Panc1 (cell line): Measurements from ENCODE around the gene TNFRSF21. TPM values are rescaled to one million over a fixed set of nuclear protein-coding genes. Genes with fewer than 3 reads are reported as not detected.

Experiments
- ATAC-seq: fragments of 200-7000 bp; cut with Tn5 transposase; 2 replicates; pipeline ENCODE4 v1.9.1; 2020; ENCODE audit warnings: mild to moderate bottlenecking, moderate library complexity
- BruUV-seq: library from RNA; stranded (reverse); fragments of 400-500 nt; replicated peaks from 2 replicates; lab custom pipeline; 2021; lab: Mats Ljungman, UMichigan
- CTCF ChIA-PET: fragments of 300-600 bp; sonication (Branson Sonifier 250); formaldehyde crosslinking; loops from one replicate; lab custom pipeline; 2022; ENCODE audit warnings: antibody characterized with exemption; lab: Charles Lee
- POLR2A ChIA-PET: fragments of 300-600 bp; sonication (Branson Sonifier 250); formaldehyde crosslinking; loops from one replicate; lab custom pipeline; 2022; ENCODE audit warnings: antibody characterized with exemption; lab: Charles Lee
- DNase-seq: peaks from one replicate; pipeline ENCODE4 v3.0.0-alpha.2; 2010; ENCODE audit warnings: low read depth, low spot score
- H3K27ac ChIP-seq: 2 replicates; pipeline ENCODE4 v1.5.1; 2011; ENCODE audit warnings: mild to moderate bottlenecking, low read length, inconsistent platforms
- H3K27me3 ChIP-seq: fragments of 200-500 bp; sonication (Bioruptor generic); 2 replicates; pipeline ENCODE4 v1.6.0; 2014; ENCODE audit warnings: low read length, inconsistent platforms; ENCODE audit not compliant: control insufficient read depth, insufficient read depth
- H3K36me3 ChIP-seq: fragments of 200-500 bp; sonication (Bioruptor generic); 2 replicates; pipeline ENCODE4 v1.5.1; 2014; ENCODE audit warnings: inconsistent platforms, mild to moderate bottlenecking, low read length, moderate library complexity; ENCODE audit not compliant: control insufficient read depth, insufficient read depth
- H3K4me1 ChIP-seq: 2 replicates; pipeline ENCODE4 v1.5.1; 2011; ENCODE audit warnings: inconsistent platforms, mild to moderate bottlenecking, low read length, moderate library complexity; ENCODE audit not compliant: control insufficient read depth, insufficient read depth
- H3K4me3 ChIP-seq, 2 experiments: 2 replicates each; pipeline ENCODE4 v1.5.1; 2011 to 2012; ENCODE audit warnings: low read depth in 2 of 2, low read length in 2 of 2, mild to moderate bottlenecking in 2 of 2, inconsistent platforms in 1 of 2, moderate library complexity in 1 of 2
- H3K9me3 ChIP-seq: fragments of 200-500 bp; sonication (Bioruptor generic); 2 replicates; pipeline ENCODE4 v1.5.1; 2014; ENCODE audit warnings: low read depth, mild to moderate bottlenecking, inconsistent platforms, low read length, moderate library complexity; ENCODE audit not compliant: control insufficient read depth, insufficient read depth
- POLR2AphosphoS5 ChIP-seq: IDR thresholded peaks from 2 replicates; pipeline ENCODE4 v1.6.1; 2012; ENCODE audit warnings: mild to moderate bottlenecking, low read depth, low read length, moderate library complexity
- REST ChIP-seq, 2 experiments: IDR thresholded peaks; 2 replicates each; pipeline ENCODE4 v1.6.1; 2011 to 2012; ENCODE audit warnings: low read depth in 2 of 2, control low read depth in 1 of 2, low read length in 1 of 2, mild to moderate bottlenecking in 1 of 2, moderate library complexity in 1 of 2; ENCODE audit not compliant: insufficient read depth in 1 of 2
- SIN3A ChIP-seq: IDR thresholded peaks from 2 replicates; pipeline ENCODE4 v1.6.1; 2012; ENCODE audit warnings: low read depth, mild to moderate bottlenecking, low read length, moderate library complexity, borderline replicate concordance; ENCODE audit not compliant: insufficient read depth
- TCF7L2 ChIP-seq: IDR thresholded peaks from 2 replicates; pipeline ENCODE4 v1.6.1; 2011; ENCODE audit warnings: mild to moderate bottlenecking, low read depth, low read length, inconsistent platforms
- in situ Hi-C: cut with HindIII; loops from 2 replicates; pipeline ENCODE4 v1.10.0; 2016; ENCODE audit warnings: low sequenced_read_pairs, low pct_unique_long_range_greater_than_20kb
- intact Hi-C: fragments of 100-400 bp; cut with micrococcal nuclease; formaldehyde crosslinking; loops from one replicate; pipeline ENCODE4 v1.10.0; 2022; ENCODE audit not compliant: unreplicated experiment
- total RNA-seq: library from RNA; stranded (reverse); gene quantifications from one replicate; pipeline ENCODE4 v1.2.1, GENCODE V29; 2021; ENCODE audit not compliant: unreplicated experiment
- TF ChIP-seq, protein P1 (sequence below): fragments of 450-650 bp; IDR thresholded peaks from 2 replicates; pipeline ENCODE4 v1.5.1; 2017; ENCODE audit warnings: mild to moderate bottlenecking

The TNFRSF21 gene
- total RNA-seq, 1 experiment from 2014 or later: 76.0 TPM

- Histone ChIP-seq H3K4me1 (peaks cover 21% of the 10 kb centered on the region), H3K9me3 (no peaks in the 10 kb centered on the region), H3K4me3 (peak overlapping the region; percentile 67 to 88; a peak in 3 of 4 replicates), H3K27me3 (no peaks in the 10 kb centered on the region), H3K36me3 (peaks cover 4% of the 10 kb centered on the region; the same call in 1 of the 2 replicates), H3K27ac (peak overlapping the region; percentile 41; the same call in 1 of the 2 replicates)
- peak; percentile 11; the same call in 1 of the 2 replicates for ATAC-seq
- no peak for DNase-seq
- no TSS peak for BruUV-seq
- CTCF ChIA-PET: interaction anchor here (1.4 kb wide), 1 partner anchor 213 kb away, joined by 7 read pairs; no protein-coding TSS in a partner anchor
- POLR2A ChIA-PET: no interaction called here
- in situ Hi-C loops (no loop called here), intact Hi-C loops (loop anchor here (2.0 kb wide), 1 partner anchor 213 kb away; no protein-coding TSS in a partner anchor)
- TF ChIP-seq POLR2AphosphoS5: no peak
- TF ChIP-seq, protein P1, sequence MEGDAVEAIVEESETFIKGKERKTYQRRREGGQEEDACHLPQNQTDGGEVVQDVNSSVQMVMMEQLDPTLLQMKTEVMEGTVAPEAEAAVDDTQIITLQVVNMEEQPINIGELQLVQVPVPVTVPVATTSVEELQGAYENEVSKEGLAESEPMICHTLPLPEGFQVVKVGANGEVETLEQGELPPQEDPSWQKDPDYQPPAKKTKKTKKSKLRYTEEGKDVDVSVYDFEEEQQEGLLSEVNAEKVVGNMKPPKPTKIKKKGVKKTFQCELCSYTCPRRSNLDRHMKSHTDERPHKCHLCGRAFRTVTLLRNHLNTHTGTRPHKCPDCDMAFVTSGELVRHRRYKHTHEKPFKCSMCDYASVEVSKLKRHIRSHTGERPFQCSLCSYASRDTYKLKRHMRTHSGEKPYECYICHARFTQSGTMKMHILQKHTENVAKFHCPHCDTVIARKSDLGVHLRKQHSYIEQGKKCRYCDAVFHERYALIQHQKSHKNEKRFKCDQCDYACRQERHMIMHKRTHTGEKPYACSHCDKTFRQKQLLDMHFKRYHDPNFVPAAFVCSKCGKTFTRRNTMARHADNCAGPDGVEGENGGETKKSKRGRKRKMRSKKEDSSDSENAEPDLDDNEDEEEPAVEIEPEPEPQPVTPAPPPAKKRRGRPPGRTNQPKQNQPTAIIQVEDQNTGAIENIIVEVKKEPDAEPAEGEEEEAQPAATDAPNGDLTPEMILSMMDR: no peak; the same call in none of the 2 replicates
- no peak for TF ChIP-seq REST (IDR thresholded peaks at IDR 0.05; ENCODE audit: insufficient read depth in 1 of 2, low read depth in 2 of 2, low read length in 1 of 2)
- TF ChIP-seq SIN3A: no peak
- TF ChIP-seq TCF7L2: no peak
These were observed 401 bp upstream of the TNFRSF21 start for GRCh38 chr6:47310131-47310480.

- H3K9me3 ChIP-seq: no peaks in the 10 kb centered on the region
- peak overlapping the region; percentile 71 for H3K27ac ChIP-seq
- ATAC-seq (peak; percentile 12; the same call in 1 of the 2 replicates), DNase-seq (no peak)
- in situ Hi-C loops: no loop called here
- ChIA-PET POLR2A (interaction anchor here (0.7 kb wide), 1 partner anchor 1690 kb away, joined by 3 read pairs; no protein-coding TSS in a partner anchor), CTCF (interaction anchor here (0.6 to 1.4 kb wide), 3 partner anchors 73 to 386 kb away, joined by 3 to 7 read pairs (median 5); no protein-coding TSS in a partner anchor)
- peak overlapping the region; percentile 67 to 88 for H3K4me3 ChIP-seq
- peaks cover 35% of the 10 kb centered on the region for H3K4me1 ChIP-seq
- intact Hi-C loops: no loop called here
- TF ChIP-seq, protein P1: no peak
- no peak for TF ChIP-seq REST (IDR thresholded peaks at IDR 0.05; ENCODE audit: insufficient read depth in 1 of 2, low read depth in 2 of 2, low read length in 1 of 2)
- TF ChIP-seq TCF7L2: no peak
- 0 out of 2 replicates have a peak, but pooled peaks have one; percentile 38 for TF ChIP-seq SIN3A
- no peak for TF ChIP-seq POLR2AphosphoS5
- BruUV-seq: no TSS peak
- H3K36me3 ChIP-seq: peaks cover 4% of the 10 kb centered on the region; the same call in 1 of the 2 replicates
- no peaks in the 10 kb centered on the region for H3K27me3 ChIP-seq
These were observed 984 bp downstream of the TNFRSF21 start for GRCh38 chr6:47308552-47309290.
